Left lung (tissue), 10 donors: ENCODE results near the gene CDC37L1. TPM values are rescaled to one million over a fixed set of nuclear protein-coding genes. Genes with fewer than 3 reads are reported as not detected.
A peak's percentile ranks its signal among the peaks of the same experiment; 100 is the strongest.

Experiments
- ATAC-seq: fragments of 200-7000 bp; cut with Tn5 transposase; one replicate; pipeline ENCODE4 v1.9.1; 2020; ENCODE audit warnings: moderate library complexity
- DNase-seq, 4 donors: peaks; one replicate each; pipeline ENCODE4 v3.0.0-alpha.2; 2013 to 2020
- H3K27ac ChIP-seq, 2 donors: fragments of 200-600 bp; sonication (generic) in 1 of 2; one replicate each; pipeline versions ENCODE4 v1.5.0 to v1.8.0; 2020 to 2021
- H3K27me3 ChIP-seq, 2 donors: fragments of 200-600 bp; sonication (generic) in 1 of 2; one replicate each; pipeline versions ENCODE4 v1.5.0 to v1.8.0; 2020 to 2021
- H3K36me3 ChIP-seq, 2 donors: fragments of 200-600 bp; sonication (generic) in 1 of 2; one replicate each; pipeline versions ENCODE4 v1.5.0 to v1.8.0; 2020 to 2021
- H3K4me1 ChIP-seq, 2 donors: fragments of 200-600 bp; one replicate each; pipeline ENCODE4 v1.8.0; 2021
- H3K4me3 ChIP-seq, 2 donors: fragments of 200-600 bp; sonication (generic) in 1 of 2; one replicate each; pipeline versions ENCODE4 v1.5.0 to v1.8.0; 2020 to 2021; ENCODE audit warnings: mild to moderate bottlenecking in 1 of 2
- H3K9me3 ChIP-seq, 2 donors: fragments of 200-600 bp; sonication (generic) in 1 of 2; one replicate each; pipeline versions ENCODE4 v1.5.0 to v1.8.0; 2020 to 2021
- CTCF ChIP-seq, 2 donors: fragments of 200-600 bp; sonication (generic) in 1 of 2; IDR thresholded peaks; one replicate each; pipeline versions ENCODE4 v1.5.0 to v1.8.0; 2021; ENCODE audit warnings: antibody characterized with exemption in 2 of 2
- intact Hi-C, 2 donors: fragments of 100-400 bp; cut with DNase I; formaldehyde crosslinking; loops; one replicate each; pipeline versions ENCODE4 v1.11.2 to v1.14.2; 2022
- polyA plus RNA-seq, 6 donors: library from polyadenylated mRNA; unstranded; fragments of 120-200 nt; gene quantifications; one replicate each; pipeline ENCODE4 v1.2.1, GENCODE V29; 2013; ENCODE audit not compliant: insufficient read length in 6 of 6
- total RNA-seq, 2 donors: library from RNA; stranded (reverse); fragmentation: NEBNext Ultra II Directional; extraction: Animal tissue kit (Norgen Biotek cat#: 25700); gene quantifications; one replicate each; pipeline ENCODE4 v1.2.1, GENCODE V29; 2021
- donor health status: DM: no; HTN: yes; CAD: no.
- donor health status: DM: no; HTN: no; CAD: no.

CDC37L1 gene
- total and polyA plus RNA-seq, 8 donors: 13.9 to 19.2 (median 15.8) TPM

DNA sequence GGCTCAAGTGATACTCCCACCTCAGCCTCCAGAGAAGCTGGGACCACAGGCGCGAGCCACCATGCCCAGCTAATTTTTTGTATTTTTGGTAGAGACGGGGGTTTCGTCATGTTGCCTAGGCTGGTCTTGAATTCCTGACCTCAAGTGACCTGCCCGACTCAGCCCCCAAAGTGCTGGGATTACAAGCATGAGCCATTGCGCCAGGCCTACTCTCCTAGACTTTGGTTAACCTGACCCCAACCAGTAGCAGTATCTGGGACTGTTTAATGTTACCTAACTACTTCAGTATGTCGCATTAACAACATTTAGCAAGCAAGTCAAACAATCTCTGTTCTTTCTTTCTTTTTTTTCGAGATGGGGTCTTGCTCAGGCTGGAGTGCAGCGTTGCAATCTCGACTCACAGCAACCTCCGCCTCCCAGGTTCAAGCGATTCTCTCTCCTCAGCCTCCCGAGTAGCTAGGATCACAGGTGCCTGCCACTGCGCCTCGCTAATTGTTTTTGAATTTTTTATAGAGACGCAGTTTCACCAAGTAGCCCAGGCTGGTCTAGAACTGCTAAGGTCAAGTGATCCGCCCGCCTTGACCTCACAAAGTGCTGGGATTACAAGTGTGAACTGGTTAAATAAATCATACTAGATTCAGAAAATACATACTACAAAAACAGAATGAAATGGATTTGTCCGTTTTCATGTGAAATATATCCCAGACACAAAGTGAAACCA is 59.7 kb downstream of the CDC37L1 start:
- no peaks in the 10 kb centered on the region for H3K9me3 ChIP-seq
- H3K36me3 ChIP-seq: no peaks in the 10 kb centered on the region
- peak overlapping the region; percentile 90 to 99 for H3K4me3 ChIP-seq
- H3K4me1 ChIP-seq: peaks cover 4 to 27% of the 10 kb centered on the region in 2 donors
- TF ChIP-seq CTCF (IDR thresholded peaks at IDR 0.05): no peak
- H3K27me3 ChIP-seq: no peaks in the 10 kb centered on the region
- no peak for ATAC-seq
- H3K27ac ChIP-seq: no peak overlapping the region
- intact Hi-C loops: no loop called here
- DNase-seq: no peak

DNA sequence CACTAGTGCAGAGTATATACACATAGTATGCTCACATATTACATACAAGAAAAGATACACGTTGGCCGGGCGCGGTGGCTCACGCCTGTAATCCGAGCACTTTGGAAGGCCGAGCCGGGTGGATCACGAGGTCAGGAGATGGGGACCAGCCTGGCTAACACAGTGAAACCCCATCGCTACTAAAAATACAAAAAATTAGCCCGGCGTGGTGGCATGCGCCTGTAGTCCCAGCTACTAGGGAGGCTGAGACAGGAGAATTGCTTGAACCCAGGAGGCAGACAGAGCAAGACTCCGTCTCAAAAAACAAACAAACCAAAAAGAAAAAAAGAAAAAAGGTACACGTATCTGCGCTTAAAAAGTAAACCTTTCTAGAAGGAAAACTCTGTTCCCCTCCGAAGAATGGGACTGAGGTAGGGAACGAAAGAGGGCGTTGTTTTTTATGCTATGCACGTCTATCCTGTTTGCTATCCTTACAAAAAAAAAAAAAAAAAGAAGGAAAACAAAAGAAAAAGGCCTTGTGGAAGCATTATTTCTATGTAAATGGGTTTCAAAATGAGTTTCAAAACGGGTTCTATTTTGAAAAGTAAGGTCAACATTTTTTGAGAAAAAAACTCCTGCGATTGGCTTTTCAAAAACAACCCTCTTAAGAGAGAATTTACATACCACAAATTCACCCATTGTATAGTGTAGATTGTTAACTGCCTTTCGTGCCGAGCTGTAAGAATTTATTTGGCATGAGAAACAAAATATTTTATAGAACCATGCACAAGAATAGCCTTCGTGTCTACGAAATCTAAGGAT is 60.4 kb downstream of the CDC37L1 start:
- no peaks in the 10 kb centered on the region for H3K36me3 ChIP-seq
- no peaks in the 10 kb centered on the region for H3K9me3 ChIP-seq
- DNase-seq: peak in 1 of 4 donors; percentile 11
- intact Hi-C loops: no loop called here
- H3K4me1 ChIP-seq: peaks cover 4 to 24% of the 10 kb centered on the region in 2 donors
- peak overlapping the region; percentile 90 to 99 for H3K4me3 ChIP-seq
- ATAC-seq: no peak
- H3K27ac ChIP-seq: peak overlapping the region; percentile 87 to 94
- H3K27me3 ChIP-seq: no peaks in the 10 kb centered on the region
- no peak for TF ChIP-seq CTCF (IDR thresholded peaks at IDR 0.05)

- Histone ChIP-seq H3K27ac (peak overlapping the region; percentile 87 to 94), H3K9me3 (no peaks in the 10 kb centered on the region), H3K4me1 (peaks cover 4 to 24% of the 10 kb centered on the region in 2 donors), H3K36me3 (no peaks in the 10 kb centered on the region), H3K27me3 (no peaks in the 10 kb centered on the region), H3K4me3 (peak overlapping the region; percentile 90 to 99)
- no peak for TF ChIP-seq CTCF (IDR thresholded peaks at IDR 0.05)
- intact Hi-C loops: no loop called here
- ATAC-seq (no peak), DNase-seq (peak in 1 of 4 donors; percentile 48)
Measured at GRCh38 chr9:4740388-4740637, 60.9 kb downstream of the CDC37L1 start.

- DNase-seq (peak; percentile 85 to 96 (median 94)), ATAC-seq (peak; percentile 94)
- H3K27ac ChIP-seq: peak within 1 kb of the TSS; percentile 87 to 94
- H3K36me3 ChIP-seq: no peaks in the 10 kb centered on the region
- peaks cover 4 to 24% of the 10 kb centered on the region in 2 donors for H3K4me1 ChIP-seq
- peak within 1 kb of the TSS; percentile 90 to 99 for H3K4me3 ChIP-seq
- H3K9me3 ChIP-seq: no peaks in the 10 kb centered on the region
- intact Hi-C loops: no loop called here
- H3K27me3 ChIP-seq: no peaks in the 10 kb centered on the region
- TF ChIP-seq CTCF (IDR thresholded peaks at IDR 0.05): no peak
Measured at GRCh38 chr9:4740638-4741364, 61.4 kb downstream of the CDC37L1 start, which contains the start of gene AK3. Gene AK3 (minus strand): TSS chr9:4741202. CDS start chr9:4741087, 115 bp downstream.
